HepG2 (cell line): Measurements from ENCODE around the gene PRKCD. TPM values are rescaled to one million over a fixed set of nuclear protein-coding genes. Genes with fewer than 3 reads are reported as not detected.

Experiments
- ATF1 ChIP-seq: IDR thresholded peaks from 2 replicates; pipeline ENCODE4 v1.6.1; 2016; ENCODE audit warnings: mild to moderate bottlenecking, control low read depth
- BCL6 ChIP-seq: IDR thresholded peaks from 2 replicates; pipeline ENCODE4 v1.6.1; 2016; ENCODE audit warnings: missing genetic modification reagents, missing compliant biosample characterization
- CREB1 ChIP-seq, 2 experiments: fragments of 450-650 bp in 1 of 2; IDR thresholded peaks; 2 replicates each; pipeline ENCODE4 v1.6.1; 2016 to 2017; ENCODE audit warnings: control low read depth in 1 of 2, mild to moderate bottlenecking in 1 of 2, missing compliant biosample characterization in 1 of 2, missing genetic modification characterization in 1 of 2
- CTCF ChIP-seq: sonication (generic); formaldehyde crosslinking; IDR thresholded peaks from 2 replicates; pipeline ENCODE4 v1.5.0; 2020; ENCODE audit warnings: mild to moderate bottlenecking, missing genetic modification reagents, moderate library complexity
- ERF ChIP-seq: IDR thresholded peaks from 2 replicates; pipeline ENCODE4 v1.6.1; 2018; ENCODE audit warnings: missing biosample characterization, missing genetic modification reagents
- FOXK1 ChIP-seq: sonication (generic); formaldehyde crosslinking; IDR thresholded peaks from 2 replicates; pipeline ENCODE4 v1.4.0; 2020; ENCODE audit warnings: low read depth, missing genetic modification reagents, borderline replicate concordance
- HHEX ChIP-seq: IDR thresholded peaks from 2 replicates; pipeline ENCODE4 v1.6.1; 2016; ENCODE audit warnings: control low read depth
- NFYB ChIP-seq: sonication (generic); formaldehyde crosslinking; IDR thresholded peaks from 2 replicates; pipeline ENCODE4 v1.4.0; 2020; ENCODE audit warnings: missing genetic modification reagents
- POGZ ChIP-seq: sonication (generic); formaldehyde crosslinking; IDR thresholded peaks from 2 replicates; pipeline ENCODE4 v1.4.0; 2020; ENCODE audit warnings: mild to moderate bottlenecking, missing genetic modification reagents
- POLR2G ChIP-seq: fragments of 200-400 bp; formaldehyde crosslinking; IDR thresholded peaks from 2 replicates; pipeline ENCODE4 v1.6.1; 2018; ENCODE audit warnings: mild to moderate bottlenecking, low read depth, low read length, moderate library complexity
- REL ChIP-seq: sonication (generic); formaldehyde crosslinking; conservative IDR thresholded peaks from 2 replicates; pipeline ENCODE4 v1.8.0; 2022; ENCODE audit warnings: mild to moderate bottlenecking, missing genetic modification reagents, moderate library complexity
- SCMH1 ChIP-seq: sonication (generic); formaldehyde crosslinking; IDR thresholded peaks from 2 replicates; pipeline ENCODE4 v1.9.0; 2021; ENCODE audit warnings: missing genetic modification reagents, mild to moderate bottlenecking, borderline replicate concordance
- SIN3A ChIP-seq: IDR thresholded peaks from 2 replicates; pipeline ENCODE4 v1.6.1; 2011; ENCODE audit warnings: low read depth, mild to moderate bottlenecking, control low read depth, low read length, borderline replicate concordance
- SNAPC4 ChIP-seq: sonication (generic); formaldehyde crosslinking; IDR thresholded peaks from 2 replicates; pipeline ENCODE4 v1.4.0; 2020; ENCODE audit warnings: mild to moderate bottlenecking, missing genetic modification reagents
- TRIM24 ChIP-seq: sonication (generic); formaldehyde crosslinking; IDR thresholded peaks from 2 replicates; pipeline ENCODE4 v1.8.0; 2022; ENCODE audit warnings: mild to moderate bottlenecking, missing genetic modification reagents
- ZMAT3 ChIP-seq: sonication (generic); formaldehyde crosslinking; conservative IDR thresholded peaks from 2 replicates; pipeline ENCODE4 v1.7.0; 2021; ENCODE audit warnings: missing genetic modification reagents
- ZNF101 ChIP-seq: sonication (generic); formaldehyde crosslinking; IDR thresholded peaks from 2 replicates; pipeline ENCODE4 v1.4.0; 2020; ENCODE audit warnings: mild to moderate bottlenecking, low read depth, missing genetic modification reagents, borderline replicate concordance
- ZNF251 ChIP-seq: sonication (generic); formaldehyde crosslinking; IDR thresholded peaks from 2 replicates; pipeline ENCODE4 v1.9.0; 2021; ENCODE audit warnings: mild to moderate bottlenecking, missing genetic modification reagents
- ZNF337 ChIP-seq: sonication (generic); formaldehyde crosslinking; IDR thresholded peaks from 2 replicates; pipeline ENCODE4 v1.5.1; 2020; ENCODE audit warnings: missing genetic modification reagents, low read depth, mild to moderate bottlenecking, borderline replicate concordance
- ZNF572 ChIP-seq: sonication (generic); formaldehyde crosslinking; IDR thresholded peaks from 2 replicates; pipeline ENCODE4 v1.5.1; 2020; ENCODE audit warnings: mild to moderate bottlenecking, missing genetic modification reagents
- ZNF670 ChIP-seq: sonication (generic); formaldehyde crosslinking; IDR thresholded peaks from 2 replicates; pipeline ENCODE4 v1.8.0; 2022; ENCODE audit warnings: mild to moderate bottlenecking, missing genetic modification reagents, borderline replicate concordance
- ZNF766 ChIP-seq: sonication (generic); formaldehyde crosslinking; IDR thresholded peaks from 2 replicates; pipeline ENCODE4 v1.5.0; 2020; ENCODE audit warnings: missing genetic modification reagents, borderline replicate concordance
- polyA plus RNA-seq, 8 experiments: library from polyadenylated mRNA; depleted of rRNA in 3 of 8; stranded (reverse) in 7 of 8; unstranded in 1 of 8; fragments of >200 nt; fragmentation: Illumina TruSeq in 4 of 8; extraction: Trizol in 4 of 8; gene quantifications; 2 replicates each; pipeline versions ENCODE4 v1.2.1 to v1.2.3, GENCODE V29; 2011 to 2016; ENCODE audit warnings: low read depth in 4 of 8, missing spikeins in 1 of 8, mixed read lengths in 1 of 8; ENCODE audit not compliant: insufficient read depth in 1 of 8
- total RNA-seq, 5 experiments: library from RNA; depleted of rRNA; stranded (reverse); fragments of >200 nt; fragmentation: Illumina TruSeq; extraction: Trizol; gene quantifications; 2 replicates each; pipeline ENCODE4 v1.2.3, GENCODE V29; 2016; ENCODE audit warnings: low read depth in 1 of 5

PRKCD gene
- total and polyA plus RNA-seq, 2 of the 13 experiments (the other 11 are each of a cell fraction or from before 2014, with no cell fraction given) = 1.6 to 40.7 TPM

- TF ChIP-seq SNAPC4 (CRISPR knock-in tag) (0 out of 2 replicates have a peak, but pooled peaks have one; percentile 38), ZMAT3 (CRISPR knock-in tag) (peak; percentile 45; the same call in 1 of the 2 replicates), HHEX (no peak), ZNF670 (CRISPR knock-in tag) (peak; percentile 68; the same call in 1 of the 2 replicates), CTCF (CRISPR knock-in tag) (no peak; the same call in 1 of the 2 replicates), ZNF337 (CRISPR knock-in tag) (no peak), CREB1 (IDR thresholded peaks at IDR 0.05) (peak; percentile 94), CREB1 (CRISPR knock-in tag; IDR thresholded peaks at IDR 0.05) (peak; percentile 99), SIN3A (peak; percentile 93), SCMH1 (CRISPR knock-in tag) (no peak), ATF1 (CRISPR knock-in tag) (peak; percentile 98), POGZ (CRISPR knock-in tag) (peak; percentile 89), ZNF766 (CRISPR knock-in tag) (no peak), ZNF101 (CRISPR knock-in tag) (no peak), POLR2G (peak; percentile 96), NFYB (CRISPR knock-in tag) (peak; percentile 82), REL (CRISPR knock-in tag) (no peak), FOXK1 (CRISPR knock-in tag) (peak; percentile 93; the same call in 1 of the 2 replicates), ERF (CRISPR knock-in tag) (peak; percentile 89), TRIM24 (CRISPR knock-in tag) (no peak), ZNF251 (CRISPR knock-in tag) (no peak), ZNF572 (no peak), BCL6 (CRISPR knock-in tag) (0 out of 2 replicates have a peak, but pooled peaks have one; percentile 14)
Observed at GRCh38 chr3:53130179-53131061, 30.6 kb upstream of the PRKCD start, which contains the start of gene RFT1 (continued).
